GM18502 (cell line): ENCODE measurements around the gene KRT10.
A peak's percentile ranks its signal among the peaks of the same experiment; 100 is the strongest.
"Not testable (repeated sequence)": the region's sequence is repeated elsewhere in the genome, so short reads cannot be mapped to it uniquely, and the experiment has no call there.

Experiments used
- ATAC-seq: cut with Tn5 transposase; IDR thresholded peaks from one replicate; pipeline ENCODE4 v1.9.1; 2021; ENCODE audit warnings: mild to moderate bottlenecking; ENCODE audit not compliant: unreplicated experiment, poor library complexity

The KRT10 gene

GRCh38 chr17:40836020-40836419, 13.6 kb upstream of the KRT10 start:
- no peak for ATAC-seq

- no peak for ATAC-seq
Observed at GRCh38 chr17:40833882-40834281, 11.5 kb upstream of the KRT10 start.

- no peak for ATAC-seq
Observed at GRCh38 chr17:40832840-40833239, 10.4 kb upstream of the KRT10 start.

- ATAC-seq = no peak
Observed at GRCh38 chr17:40830085-40830776, 7.8 kb upstream of the KRT10 start.

DNA sequence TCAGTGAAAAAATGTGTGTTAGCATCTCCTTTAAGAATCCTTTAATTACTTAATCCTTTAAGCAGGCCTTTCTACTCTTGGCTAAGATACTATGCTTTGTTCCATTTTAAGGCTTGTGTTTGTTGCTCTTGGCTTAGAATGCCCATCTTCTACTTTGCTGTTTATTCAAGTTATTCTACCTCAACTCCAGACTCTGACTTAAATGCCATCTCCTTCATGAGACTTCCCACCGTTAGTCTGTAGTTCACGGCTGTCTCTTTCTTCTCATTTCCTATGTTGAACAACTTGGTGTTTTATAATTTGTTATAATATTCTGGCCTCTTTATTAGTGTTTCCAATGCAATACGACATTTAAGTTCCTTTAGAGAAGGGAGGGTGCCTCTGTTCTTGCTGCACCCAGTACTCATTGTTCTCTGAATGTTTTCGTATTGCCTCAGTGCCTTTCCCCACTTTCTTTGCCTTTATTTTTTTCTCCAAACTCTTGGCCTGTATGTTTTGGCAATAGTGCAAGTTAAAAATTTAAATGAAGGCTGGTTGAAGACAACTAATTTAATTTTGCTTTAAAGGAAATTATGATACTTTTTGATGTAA, 6.1 kb upstream of the KRT10 start:
- no peak for ATAC-seq

DNA sequence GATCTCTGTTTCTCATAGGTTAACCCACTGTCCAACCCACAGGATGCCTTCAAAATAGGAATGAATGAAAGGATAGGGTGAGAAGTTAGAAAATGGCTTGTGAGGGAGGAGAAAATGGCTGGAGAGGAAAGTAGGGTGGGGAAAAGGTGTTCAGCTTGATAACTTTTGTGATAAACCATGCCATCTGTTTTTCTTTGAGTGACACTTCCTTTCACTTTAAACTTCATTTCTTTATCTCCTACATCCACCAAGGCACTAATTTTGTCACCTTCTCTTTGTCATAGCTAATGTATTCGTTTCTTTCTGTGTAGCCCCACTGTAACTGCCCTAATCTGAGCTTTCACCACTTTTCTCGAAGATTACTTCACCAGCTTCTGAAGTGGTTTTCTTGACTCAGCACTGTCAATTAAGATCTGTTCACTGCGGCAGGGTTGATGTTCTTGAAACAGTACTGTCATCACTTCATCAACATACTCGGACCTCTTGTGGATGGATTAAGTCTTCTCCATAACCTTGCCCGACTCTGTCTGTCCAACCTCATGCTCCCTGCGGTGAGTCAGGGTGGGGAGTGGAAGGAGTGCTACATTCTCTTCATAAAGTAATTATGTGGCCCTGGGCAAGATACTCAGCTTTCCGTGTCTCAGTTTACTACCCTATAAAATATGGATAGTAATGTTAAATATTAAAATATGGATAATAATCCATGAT, 5.5 kb upstream of the KRT10 start:
- no peak for ATAC-seq

GRCh38 chr17:40825599-40825998, 3.2 kb upstream of the KRT10 start:
- no peak for ATAC-seq

DNA sequence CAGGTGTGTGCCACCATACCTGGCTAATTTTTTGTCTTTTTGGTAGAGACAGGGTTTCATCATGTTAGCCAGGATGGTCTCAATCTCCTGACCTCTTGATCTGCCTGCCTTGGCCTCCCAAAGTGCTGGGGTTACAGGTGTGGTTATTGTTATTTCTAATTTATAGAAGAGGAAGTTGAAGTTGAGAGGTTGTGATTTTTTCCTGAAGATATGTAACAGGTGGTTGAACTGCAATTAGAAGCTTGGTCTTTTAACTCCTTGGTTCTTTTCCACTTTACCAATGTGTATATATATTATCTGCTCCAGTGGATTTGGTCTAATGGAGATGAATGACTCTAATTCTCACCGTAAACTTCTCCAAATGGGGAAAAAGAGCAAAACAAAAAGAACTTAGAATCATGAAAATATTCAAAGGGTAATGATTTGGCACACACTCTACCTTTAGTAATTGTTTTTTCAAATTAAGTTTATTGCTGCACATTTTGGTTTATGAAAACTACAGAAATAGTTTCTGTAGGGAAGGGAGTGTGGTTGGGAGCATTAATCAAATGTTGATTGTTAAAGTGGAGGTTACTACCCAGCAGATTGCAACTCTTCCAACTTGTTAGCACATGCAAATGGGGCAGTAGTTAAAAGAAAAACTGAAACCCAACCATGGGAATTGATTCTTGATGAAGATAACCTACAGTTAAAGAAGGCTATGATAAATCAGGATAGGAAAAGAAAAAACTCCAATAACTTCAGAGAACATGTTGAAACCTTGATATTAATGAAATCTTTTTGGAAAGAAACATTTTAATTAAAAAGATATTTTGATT, 1.8 kb upstream of the KRT10 start:
- ATAC-seq = no peak

- ATAC-seq = no peak
Observed at GRCh38 chr17:40821536-40821935, 878 bp downstream of the KRT10 start.

DNA sequence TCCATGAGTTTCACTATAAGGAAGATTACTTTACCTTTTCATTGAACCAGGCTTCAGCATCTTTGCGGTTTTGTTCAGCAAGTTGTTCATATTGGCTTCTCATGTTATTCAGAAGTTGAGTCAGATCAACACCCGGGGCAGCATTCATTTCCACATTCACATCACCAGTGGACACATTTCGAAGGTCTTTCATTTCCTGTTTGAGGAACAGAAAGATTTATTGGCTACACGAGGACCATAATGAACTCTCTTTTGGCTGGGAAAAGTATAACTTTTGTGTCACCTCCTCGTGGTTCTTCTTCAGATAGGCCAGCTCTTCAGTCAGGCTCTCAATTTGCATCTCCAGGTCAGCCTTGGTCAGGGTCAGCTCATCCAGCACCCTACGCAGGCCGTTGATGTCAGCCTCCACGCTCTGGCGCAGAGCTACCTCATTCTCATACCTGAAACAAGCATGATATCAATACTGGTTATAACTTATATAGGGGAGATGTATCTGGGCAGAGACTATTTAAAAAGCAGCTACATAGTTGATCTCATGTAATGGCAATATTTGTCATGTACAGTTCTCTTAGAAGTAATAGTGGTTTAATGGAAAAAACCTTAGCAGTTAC, 2.1 kb downstream of the KRT10 start:
- no peak for ATAC-seq

GRCh38 chr17:40819528-40820125, 2.8 kb downstream of the KRT10 start:
- ATAC-seq = no peak

- ATAC-seq = peak; percentile 76
Observed at GRCh38 chr17:40818733-40819527, 3.5 kb downstream of the KRT10 start.

DNA sequence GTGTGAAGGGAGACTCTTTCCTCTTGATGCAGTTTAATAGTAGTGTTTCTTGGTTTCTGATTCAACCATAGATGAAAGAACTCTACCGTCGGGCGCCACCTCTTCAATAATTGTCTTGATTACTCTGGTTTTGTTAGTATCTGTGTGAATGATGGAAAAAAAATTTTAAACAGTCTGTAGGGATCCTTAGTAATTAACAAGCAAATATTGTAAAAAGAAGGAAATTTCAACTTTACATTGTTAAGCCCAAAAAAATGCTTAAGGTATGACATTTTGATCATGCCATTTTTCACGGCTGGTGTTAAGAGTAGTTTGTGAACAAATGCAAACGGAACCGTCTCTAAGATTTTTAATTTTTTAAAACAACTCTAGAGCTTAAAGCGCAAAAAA, 4.1 kb downstream of the KRT10 start:
- ATAC-seq = no peak

GRCh38 chr17:40817103-40817682, 5.2 kb downstream of the KRT10 start:
- ATAC-seq = no peak

DNA sequence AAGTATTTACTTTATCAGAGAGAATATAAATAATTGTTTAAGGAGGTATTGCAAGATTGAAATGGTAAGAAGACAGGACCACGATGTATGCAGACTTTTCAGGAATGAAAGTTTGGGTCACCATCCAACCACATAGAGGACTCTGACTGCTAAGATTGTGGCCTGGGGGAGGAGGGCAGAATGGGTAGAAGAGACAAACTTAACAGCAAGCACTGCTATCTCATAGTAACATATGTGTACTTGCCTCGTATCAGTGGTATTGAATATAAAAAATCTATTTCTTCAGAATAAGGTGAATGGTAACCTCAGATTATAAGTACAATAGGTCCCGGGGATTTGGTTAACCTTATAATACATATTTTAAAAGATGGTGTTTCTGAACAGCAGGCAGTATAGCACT, 5.8 kb downstream of the KRT10 start:
- ATAC-seq = no peak

GRCh38 chr17:40815381-40815780, 7.0 kb downstream of the KRT10 start:
- no peak for ATAC-seq

- not testable (repeated sequence) for ATAC-seq
Observed at GRCh38 chr17:40814657-40815056, 7.8 kb downstream of the KRT10 start.

- ATAC-seq = no peak
Observed at GRCh38 chr17:40813804-40814203, 8.6 kb downstream of the KRT10 start.

- ATAC-seq = no peak
Observed at GRCh38 chr17:40812639-40813038, 9.8 kb downstream of the KRT10 start.
